K562 (cell line): ENCODE results near the gene AGRN. TPM values are rescaled to one million over a fixed set of nuclear protein-coding genes. Genes with fewer than 3 reads are reported as not detected.
A peak's percentile ranks its signal among the peaks of the same experiment; 100 is the strongest.

Experiments used
- FOXK2 ChIP-seq, 2 experiments: fragments of 450-650 bp; IDR thresholded peaks in 1 of 2; conservative IDR thresholded peaks in 1 of 2; 2 replicates each; pipeline ENCODE4 v1.6.1; 2016; ENCODE audit warnings: low read depth in 2 of 2, mild to moderate bottlenecking in 1 of 2
- GABPA ChIP-seq: fragments of 200-800 bp; sonication (Bioruptor generic); conservative IDR thresholded peaks from 2 replicates; pipeline ENCODE4 v1.6.1; 2016; ENCODE audit warnings: low read depth, missing genetic modification characterization, missing compliant biosample characterization
- HDAC6 ChIP-seq: IDR thresholded peaks from 2 replicates; pipeline ENCODE4 v1.6.1; 2012; ENCODE audit warnings: low read depth, mild to moderate bottlenecking, control low read depth, inconsistent platforms, low read length, moderate library complexity
- MCM3 ChIP-seq: fragments of 450-650 bp; IDR thresholded peaks from 2 replicates; pipeline ENCODE4 v1.6.1; 2016
- MTA1 ChIP-seq: fragments of 450-650 bp; IDR thresholded peaks from 2 replicates; pipeline ENCODE4 v1.6.1; 2017; ENCODE audit warnings: borderline replicate concordance
- REST ChIP-seq, 2 experiments: fragments of 450-650 bp; formaldehyde crosslinking in 1 of 2; IDR thresholded peaks; 2 replicates each; pipeline versions ENCODE4 v1.4.0 to v1.6.1; 2014 to 2020; ENCODE audit warnings: mild to moderate bottlenecking in 2 of 2, borderline replicate concordance in 1 of 2, low read depth in 1 of 2
- ZBTB1 ChIP-seq: sonication (generic); formaldehyde crosslinking; IDR thresholded peaks from 2 replicates; pipeline ENCODE4 v1.8.1; 2023; ENCODE audit warnings: missing genetic modification reagents, low read depth, mild to moderate bottlenecking, borderline replicate concordance
- ZBTB7A ChIP-seq: IDR thresholded peaks from 2 replicates; pipeline ENCODE4 v1.6.1; 2011; ENCODE audit warnings: low read depth, mild to moderate bottlenecking, low read length, moderate library complexity, borderline replicate concordance; ENCODE audit not compliant: control insufficient read depth
- ZNF316 ChIP-seq: fragments of 450-650 bp; IDR thresholded peaks from 2 replicates; pipeline ENCODE4 v1.6.1; 2016
- polyA plus RNA-seq, 8 experiments: library from polyadenylated mRNA; depleted of rRNA in 4 of 8; stranded (reverse) in 5 of 8; unstranded in 3 of 8; fragments of >200 nt; fragmentation: Nextera tagmentation in 2 of 8; fragmentation: Illumina TruSeq in 1 of 8; extraction: Ambion mirVana in 2 of 8; extraction: Trizol in 1 of 8; gene quantifications; 2 replicates each; pipeline versions ENCODE4 v1.2.1 to v1.2.3, GENCODE V29; 2011 to 2014; ENCODE audit warnings: inconsistent platforms in 1 of 8, missing spikeins in 1 of 8
- total RNA-seq, 7 experiments: library from RNA; depleted of rRNA in 6 of 7; stranded (reverse); fragments of >200 nt in 6 of 7; fragmentation: Illumina TruSeq in 2 of 7; extraction: Trizol in 2 of 7; gene quantifications; 2 replicates each; pipeline versions ENCODE4 v1.2.1 to v1.2.3, GENCODE V29; 2011 to 2021; ENCODE audit warnings: low replicate concordance in 1 of 7

AGRN gene
- total and polyA plus RNA-seq, 9 of the 15 experiments (the other 6 are each of a cell fraction or from before 2014, with no cell fraction given): 0.04 to 111 (median 18.1) TPM

GRCh38 chr1:1003618-1004419 lies 16.1 kb upstream of the AGRN start (continued):
- TF ChIP-seq REST (IDR thresholded peaks at IDR 0.05; ENCODE audit: borderline replicate concordance) (no peak), REST (CRISPR knock-in tag; IDR thresholded peaks at IDR 0.05; ENCODE audit: low read depth) (no peak), ZBTB1 (no peak), MCM3 (no peak), MTA1 (0 out of 2 replicates have a peak, but pooled peaks have one; percentile 19), ZNF316 (peak; percentile 8; the same call in 1 of the 2 replicates), HDAC6 (no peak), GABPA (no peak), ZBTB7A (peak; percentile 24; the same call in 1 of the 2 replicates), FOXK2 (conservative IDR thresholded peaks at IDR 0.05 in 1 of 2, IDR thresholded peaks at IDR 0.05 in 1 of 2; ENCODE audit: low read depth in 2 of 2) (no peak)
